GM19455 (cell line): ENCODE data around the gene ZC2HC1B.
"Not testable (repeated sequence)": the region's sequence is repeated elsewhere in the genome, so short reads cannot be mapped to it uniquely, and the experiment has no call there.

Experiments used
- ATAC-seq: cut with Tn5 transposase; IDR thresholded peaks from one replicate; pipeline ENCODE4 v1.9.1; 2021; ENCODE audit not compliant: unreplicated experiment

Gene ZC2HC1B

DNA sequence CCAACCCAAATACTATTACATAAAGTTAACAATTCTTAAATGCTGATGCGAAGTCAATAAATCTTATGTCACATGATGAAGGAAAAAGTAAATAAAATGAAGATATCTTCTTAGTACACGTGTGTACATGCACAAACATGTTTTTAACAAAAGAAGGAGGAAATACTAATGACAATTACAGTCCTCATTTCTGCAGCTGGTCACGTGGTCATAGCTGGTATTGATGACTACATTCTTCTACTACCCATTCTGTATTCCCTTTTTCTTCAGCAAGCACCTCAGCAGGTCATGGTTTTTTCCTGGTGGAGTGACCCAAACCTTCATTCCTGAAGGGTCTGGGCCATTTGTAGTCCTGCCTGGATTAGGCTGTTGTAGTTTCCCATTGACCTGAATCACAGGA, 4.5 kb downstream of the ZC2HC1B start:
- not testable (repeated sequence) for ATAC-seq

DNA sequence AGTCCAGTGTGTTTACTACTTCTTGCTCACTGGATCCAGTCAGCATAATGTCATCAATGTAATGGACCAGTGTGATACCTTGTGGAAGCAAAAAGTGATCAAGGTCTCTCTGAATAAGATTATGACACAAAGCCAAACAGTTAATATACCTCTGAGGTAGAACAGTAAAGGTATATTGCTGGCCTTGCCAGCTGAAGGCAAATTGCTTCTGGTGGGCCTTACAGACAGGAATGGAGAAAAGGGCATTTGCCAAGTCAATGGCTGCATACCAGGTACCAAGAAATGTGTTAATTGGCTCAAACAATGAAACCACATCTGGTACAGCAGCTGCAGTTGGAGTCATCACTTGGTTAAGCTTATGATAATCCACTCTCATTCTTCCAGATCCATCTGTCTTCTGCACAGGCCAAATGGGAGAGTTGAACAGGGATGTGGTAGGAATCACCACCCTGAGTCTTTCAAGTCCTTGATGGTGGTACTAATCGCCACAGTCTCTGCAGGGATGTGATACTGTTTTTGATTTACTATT, 7.0 kb downstream of the ZC2HC1B start:
- ATAC-seq, result not testable (repeated sequence)

DNA sequence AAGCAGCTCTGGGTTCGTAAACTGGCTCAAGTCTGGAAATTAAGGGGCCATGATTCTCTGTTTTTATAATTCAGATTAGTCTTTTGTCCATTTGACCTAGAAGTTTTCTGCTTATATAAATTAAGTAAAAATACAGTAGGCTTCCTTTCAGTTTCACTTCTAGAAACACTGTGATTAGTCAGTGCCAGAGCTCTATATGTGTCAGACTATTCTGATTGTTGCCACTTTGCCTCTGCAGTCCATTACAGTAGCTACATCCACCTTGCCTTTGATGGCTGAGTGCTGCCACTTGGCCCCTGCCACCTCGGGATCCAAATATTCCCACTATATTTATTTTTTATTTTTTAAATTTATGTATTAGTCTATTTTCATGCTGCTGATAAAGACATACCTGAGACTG, 7.9 kb downstream of the ZC2HC1B start:
- peak; percentile 88 for ATAC-seq

DNA sequence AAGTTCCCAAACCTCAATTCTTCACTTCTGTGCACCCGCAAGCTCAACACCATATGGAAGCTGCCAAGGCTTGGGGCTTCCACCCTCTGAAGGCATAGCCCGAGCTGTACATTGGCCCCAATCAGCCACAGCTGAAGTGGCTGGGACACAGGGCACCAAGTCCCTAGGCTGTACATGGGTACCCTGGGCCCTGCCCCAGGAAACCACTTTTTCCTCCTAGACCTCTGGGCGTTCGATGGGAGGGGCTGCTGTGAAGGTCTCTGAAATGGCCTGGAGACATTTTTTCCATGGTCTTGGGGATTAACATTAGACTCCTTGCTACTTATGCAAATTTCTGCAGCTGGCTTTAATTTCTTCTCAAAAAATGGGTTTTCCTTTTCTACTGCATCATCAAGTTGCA, 9.3 kb downstream of the ZC2HC1B start:
- ATAC-seq, result not testable (repeated sequence)

DNA sequence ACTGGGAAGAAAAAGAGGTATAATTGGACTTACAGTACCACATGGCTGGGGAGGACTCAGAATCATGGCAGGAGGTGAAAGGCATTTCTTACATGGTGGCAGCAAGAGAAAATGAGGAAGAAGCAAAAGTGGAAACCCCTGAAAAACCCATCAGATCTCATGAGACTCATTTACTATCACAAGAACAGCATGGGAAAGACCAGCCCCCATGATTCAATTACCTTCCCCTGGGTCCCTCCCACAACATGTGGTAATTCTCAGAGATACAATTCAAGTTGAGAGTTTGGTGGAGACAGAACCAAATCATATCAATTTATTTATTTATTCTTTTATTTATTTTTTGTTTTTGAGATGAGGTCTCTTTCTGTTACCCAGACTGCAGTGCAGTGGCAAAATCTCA, 10.2 kb downstream of the ZC2HC1B start:
- not testable (repeated sequence) for ATAC-seq

DNA sequence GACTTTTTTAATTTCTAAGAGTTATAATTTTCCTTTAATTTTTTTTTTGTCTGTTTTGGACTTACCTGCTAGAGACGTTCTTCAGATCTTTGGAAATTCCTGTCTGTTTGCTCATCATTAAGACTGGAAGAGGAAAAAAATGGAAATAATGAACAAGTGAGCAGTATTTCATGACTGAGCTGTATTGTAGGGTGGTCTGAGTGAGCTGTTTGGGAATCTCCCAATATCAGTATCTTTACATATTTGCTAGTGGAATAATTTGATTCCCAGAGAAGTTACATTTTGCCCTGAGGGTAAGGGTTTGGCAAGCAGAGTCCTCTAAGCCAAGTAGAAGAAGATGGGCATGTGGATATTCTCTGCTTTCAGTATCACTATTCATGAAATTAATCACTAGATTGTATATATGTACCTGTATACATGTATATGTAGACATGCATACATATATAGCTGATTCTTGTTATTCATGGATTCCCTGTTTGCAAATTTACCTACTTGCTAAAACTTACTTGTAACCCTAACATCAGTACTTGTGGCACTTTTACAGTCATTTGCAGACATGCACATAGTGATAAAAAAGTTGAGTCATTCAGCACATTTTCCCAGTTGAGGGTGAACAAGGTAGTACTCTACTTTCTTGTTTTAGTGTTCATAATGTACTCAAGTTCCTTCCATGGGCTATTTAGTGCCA, 13.5 kb downstream of the ZC2HC1B start:
- ATAC-seq, result no peak

DNA sequence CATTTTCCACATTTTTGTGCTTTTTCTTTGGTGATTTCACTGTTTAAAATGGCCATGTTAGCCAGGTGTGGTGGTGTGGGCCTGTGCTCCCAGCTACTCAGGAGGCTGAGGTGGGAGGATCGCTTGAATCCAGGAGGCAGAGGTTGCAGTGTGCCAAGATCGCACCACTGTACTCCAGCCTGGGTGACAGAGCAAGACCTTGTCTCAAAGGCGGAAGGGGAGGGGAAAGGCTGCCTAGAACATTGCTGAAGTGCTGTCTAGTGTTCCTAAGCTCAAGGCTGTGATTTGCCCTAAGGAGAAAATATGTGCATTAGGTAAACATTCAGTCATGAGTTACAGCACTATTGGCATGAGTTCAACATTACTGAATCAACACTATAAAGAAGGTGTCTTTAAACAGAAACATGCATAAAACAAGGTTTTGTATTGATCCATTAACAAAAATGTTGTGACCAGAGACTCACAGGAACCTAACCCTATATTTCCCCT, 14.0 kb downstream of the ZC2HC1B start:
- no peak for ATAC-seq

DNA sequence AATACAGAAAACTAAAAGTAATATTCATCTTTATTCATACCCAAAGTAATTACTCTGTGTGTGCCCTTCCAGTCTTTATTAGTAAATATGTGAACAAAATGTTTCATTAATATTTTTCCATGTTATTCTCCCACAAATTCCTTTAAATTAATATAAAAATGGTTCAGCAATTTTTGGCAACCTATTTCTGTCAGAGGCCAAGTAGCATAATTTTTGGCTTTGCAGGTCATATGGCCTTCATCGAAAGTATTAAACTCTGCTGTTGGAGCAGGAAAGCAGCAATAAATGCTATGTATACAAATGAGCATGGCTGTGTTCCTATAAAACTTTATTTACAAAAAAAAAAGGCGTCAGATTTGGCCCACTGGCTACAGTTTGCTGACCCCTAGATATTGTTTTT, 16.1 kb downstream of the ZC2HC1B start:
- ATAC-seq, result no peak

DNA sequence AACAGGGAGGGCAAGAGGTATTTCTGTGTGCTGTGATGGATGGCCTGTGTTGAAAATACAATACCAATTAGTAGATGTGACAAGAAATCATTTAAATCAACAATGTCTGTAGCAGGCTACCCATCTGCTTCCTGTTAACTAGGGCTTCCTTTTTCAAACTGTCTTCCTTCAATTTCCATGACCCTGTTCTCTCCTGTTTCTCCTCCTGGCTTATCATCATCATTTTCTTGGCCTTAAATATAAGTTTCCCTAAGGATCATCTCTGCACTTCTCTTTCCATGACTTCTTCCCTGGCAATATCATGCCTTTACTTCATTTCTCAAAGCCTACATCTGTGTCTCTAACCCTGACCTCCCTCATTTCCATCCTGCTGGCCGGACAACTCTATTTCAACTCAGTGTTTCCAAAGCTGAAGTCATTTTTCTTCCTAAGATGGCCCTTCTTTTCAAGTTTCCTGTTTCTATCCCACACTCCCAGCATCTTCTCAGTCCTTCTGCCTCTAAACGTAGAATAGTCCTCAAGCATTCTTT, 18.2 kb downstream of the ZC2HC1B start:
- no peak for ATAC-seq

DNA sequence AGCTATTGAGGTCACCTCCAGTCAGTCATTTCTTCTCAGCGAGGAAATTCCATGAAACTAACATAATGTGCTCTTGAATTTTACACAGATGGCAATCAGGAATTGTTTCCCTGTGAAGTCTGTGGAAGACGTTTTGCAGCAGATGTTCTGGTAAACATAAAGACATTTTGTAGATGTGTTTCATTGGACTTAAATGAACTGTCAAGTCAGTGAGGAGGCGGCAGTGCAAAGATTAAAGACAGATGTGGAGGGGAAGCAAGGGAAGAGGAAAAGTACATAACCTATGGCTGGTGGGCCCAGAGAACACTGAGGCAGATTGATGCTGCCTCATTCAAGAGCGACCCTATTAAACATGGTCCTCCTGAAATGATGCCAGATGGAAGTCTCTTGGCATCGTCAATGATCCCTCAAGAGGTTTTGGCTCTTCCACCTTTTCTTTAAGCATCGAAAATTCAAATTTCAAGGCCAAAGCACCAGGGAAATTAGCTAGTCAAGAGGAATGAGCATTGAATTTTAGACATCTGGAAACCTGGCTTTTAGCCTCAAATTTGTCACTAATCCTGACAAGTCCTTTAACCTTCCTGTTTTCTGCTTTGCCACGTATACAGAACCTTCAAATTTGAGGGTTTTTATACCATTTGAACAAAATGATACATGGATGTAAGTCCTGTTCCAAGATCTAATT, 20.1 kb downstream of the ZC2HC1B start:
- no peak for ATAC-seq

DNA sequence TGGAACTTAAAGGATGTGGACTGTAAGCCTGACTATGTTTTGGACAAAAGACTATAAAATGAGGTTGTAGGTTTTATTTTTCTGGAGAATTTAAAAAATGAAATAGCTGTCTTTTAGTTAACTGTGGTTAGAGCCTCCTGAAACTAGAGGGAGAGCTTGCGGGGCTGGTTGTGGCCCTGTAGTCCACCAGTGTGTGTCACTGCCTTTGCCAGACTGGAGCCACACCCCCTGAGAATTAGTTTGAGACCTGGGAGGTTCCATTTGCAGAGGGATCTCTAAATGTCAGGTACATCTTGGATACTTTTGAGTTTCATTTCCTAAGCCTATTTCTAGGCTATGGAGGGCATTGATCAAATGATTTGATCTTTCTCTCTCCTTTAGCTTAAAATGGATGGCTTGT, 20.8 kb downstream of the ZC2HC1B start:
- ATAC-seq, result no peak

DNA sequence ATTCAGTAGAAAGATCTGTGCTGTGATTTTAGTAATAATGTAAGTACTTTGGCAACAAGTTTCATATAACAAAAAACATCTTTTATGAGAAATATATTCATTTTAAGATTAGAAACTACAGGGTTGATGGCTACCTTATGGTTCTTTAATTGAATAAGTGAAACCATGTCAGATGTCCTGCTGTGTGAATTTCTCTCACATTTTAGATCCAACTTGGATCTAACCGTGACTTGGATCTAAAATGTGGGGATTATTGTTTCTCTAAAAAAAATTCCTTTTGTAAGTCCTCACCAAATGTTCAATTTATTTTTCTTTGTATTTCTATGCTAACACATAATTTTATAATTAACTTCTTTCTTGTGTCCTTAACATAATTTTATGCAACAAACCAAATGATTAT, 30.4 kb downstream of the ZC2HC1B start:
- ATAC-seq, result no peak

DNA sequence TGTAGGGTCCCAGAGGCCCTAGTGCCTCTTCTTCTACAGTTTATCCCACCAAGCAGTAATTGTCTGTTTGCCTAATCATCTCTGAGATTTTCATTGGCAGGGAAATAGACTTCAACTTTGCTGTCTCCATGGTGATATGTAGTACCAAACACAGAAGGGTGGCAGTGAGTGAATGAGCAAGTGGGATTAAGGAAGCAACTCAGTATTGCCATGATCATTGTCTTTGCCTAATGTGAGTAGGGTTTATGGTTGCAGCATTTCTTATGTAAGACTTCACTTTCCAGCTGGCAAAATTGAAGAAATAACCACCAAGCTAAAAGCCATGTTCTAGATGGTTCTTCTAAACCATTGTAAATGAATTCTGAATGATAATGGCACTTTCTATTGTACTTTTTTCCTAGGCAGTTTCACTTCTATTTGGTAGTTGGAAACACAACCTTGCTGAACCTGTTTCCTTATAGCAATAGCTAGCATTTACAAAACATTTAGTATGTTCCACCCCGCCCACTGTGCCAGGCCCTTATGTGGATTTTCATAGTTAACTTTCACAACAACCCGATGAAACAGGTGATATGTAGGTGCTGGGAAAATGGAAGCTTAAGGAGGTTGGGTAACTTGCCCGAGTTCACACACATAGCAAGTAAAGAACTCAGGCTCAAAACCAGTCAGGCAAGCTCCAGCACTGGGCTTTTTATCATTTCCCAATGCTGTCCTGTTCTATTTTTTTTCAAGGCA, 32.0 kb downstream of the ZC2HC1B start:
- ATAC-seq, result no peak

DNA sequence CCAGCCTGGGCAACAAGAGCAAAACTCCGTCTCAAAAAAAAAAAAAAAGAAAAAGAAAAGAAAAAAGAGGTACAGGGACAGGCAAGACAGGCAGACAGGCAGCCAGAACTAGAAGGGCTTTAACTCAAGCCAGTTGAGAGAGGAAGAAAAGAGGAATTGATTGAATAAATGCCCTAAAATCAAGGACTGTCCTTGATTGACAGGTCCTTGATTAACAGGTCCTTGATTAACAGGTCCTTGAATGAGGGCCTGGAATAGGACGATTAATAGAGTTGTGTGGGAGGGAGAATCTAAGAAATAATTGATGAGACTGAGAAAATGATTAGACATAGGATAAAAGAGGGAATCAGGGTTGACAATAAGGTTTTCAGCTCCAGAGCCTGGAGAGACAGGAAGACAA, 36.1 kb downstream of the ZC2HC1B start:
- ATAC-seq, result no peak

DNA sequence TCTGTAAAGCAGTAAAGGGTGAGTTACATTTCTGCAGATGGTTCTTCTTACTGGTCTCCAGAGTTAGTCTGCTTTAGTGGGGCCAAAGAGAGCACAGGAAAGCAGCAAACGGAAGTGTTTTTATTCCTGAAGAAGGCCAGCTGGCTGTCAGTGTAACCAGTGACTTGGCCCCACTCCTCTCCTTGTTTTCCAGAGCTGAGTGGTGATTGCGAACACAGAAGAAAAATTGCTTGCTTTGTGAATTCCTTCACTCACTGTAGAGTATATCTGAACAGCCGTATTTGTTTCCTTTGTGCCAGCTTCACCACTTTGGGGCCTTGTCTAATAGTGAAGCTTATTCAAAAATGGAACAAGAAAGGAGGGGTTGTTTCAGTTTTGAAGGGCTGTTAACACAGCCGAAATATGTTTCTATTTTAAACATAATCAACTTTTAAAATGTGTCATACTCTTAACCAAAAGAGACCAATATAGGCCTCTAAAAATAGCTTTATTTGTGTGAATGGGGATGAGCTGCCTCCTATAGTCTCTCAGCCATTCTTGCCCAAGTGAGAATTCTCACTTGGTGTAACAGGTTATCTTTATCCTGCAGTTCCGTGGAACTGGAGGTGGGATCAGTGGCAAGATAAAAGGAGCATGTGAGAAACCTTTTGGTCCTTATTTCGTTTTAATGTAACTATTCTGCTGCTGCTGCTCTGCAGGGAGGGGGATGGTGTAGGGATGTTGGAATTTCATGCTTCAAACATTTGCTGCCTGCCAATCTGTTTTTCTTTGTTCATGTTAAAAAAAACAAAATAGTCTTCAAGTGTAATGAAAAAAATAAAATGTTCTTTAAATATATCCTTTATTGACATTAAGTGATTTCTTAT, 37.8 kb downstream of the ZC2HC1B start:
- peak; percentile 97 for ATAC-seq

DNA sequence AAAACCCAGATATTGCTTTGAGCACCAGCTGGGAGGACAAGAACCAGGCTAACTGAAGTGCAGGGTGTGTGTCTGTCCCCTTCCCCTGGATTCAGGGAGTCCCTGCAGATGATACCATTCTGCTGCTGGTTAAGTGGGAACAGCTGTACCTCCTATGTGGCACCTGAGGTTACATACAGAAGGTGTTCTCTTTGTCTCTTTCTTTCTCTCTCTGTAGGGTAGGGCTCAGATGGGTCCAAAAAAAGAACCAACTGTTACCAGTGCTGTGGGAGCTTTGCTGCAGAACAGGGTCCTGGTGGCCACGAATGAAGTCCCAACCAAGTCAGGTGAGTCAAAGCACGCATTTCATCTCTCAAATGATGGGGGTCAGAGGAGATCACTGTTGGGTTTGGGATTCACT, 38.6 kb downstream of the ZC2HC1B start:
- no peak for ATAC-seq

DNA sequence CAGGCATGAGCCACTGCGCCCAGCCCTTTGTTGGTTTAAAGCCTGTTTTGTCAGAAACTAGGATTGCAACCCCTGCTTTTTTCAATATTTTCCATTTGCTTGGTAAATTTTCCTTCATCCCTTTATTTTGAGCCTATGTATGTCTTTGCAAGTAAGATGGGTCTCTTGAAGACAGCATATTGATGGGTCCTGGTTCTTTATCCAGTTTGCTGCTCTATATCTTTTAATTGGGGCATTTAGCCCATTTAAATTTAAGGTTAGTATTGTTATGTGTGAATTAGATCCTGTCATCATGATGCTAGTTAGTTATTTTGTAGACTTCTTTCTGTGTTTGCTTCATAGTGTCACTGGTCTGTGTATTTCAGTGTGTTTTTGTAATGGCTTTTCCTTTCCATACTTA, 46.8 kb downstream of the ZC2HC1B start:
- no peak for ATAC-seq

DNA sequence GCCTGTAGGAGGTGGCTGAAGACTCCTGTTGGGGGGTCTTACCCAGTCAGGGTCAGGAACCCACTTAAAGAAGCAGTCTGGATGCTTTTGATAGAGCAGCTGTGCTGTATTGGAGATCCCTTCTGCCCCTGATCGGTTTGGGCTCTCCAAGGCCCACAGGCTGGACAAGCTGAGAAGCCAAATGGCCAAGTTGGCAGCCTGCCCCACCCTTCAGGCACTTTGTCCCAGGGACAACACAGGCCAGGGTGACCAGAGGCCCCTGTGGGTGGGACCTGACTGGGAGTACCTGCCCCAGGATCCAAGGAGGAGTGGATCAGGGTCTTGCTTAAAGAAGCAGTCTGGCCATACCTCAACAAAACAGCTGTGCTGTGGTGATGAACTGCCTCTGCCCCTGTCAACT, 48.4 kb downstream of the ZC2HC1B start:
- ATAC-seq, result no peak

DNA sequence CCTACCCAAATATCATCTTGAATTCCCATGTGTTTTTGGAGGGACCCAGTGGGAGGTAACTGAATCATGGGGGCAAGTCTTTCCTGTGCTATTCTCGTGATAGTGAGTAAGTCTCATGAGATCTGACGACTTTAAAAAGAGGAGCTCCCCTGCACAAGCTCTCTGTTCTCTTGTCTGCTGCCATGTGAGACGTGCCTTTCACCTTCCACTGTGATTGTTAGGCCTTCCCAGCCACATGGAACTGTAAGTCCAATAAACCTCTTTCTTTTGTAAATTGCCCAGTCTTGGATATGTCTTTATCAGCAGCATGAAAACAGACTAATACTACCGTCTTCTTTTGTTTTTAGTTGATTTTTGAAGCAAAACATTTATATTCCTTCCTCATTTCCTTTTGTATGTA, 52.8 kb downstream of the ZC2HC1B start:
- not testable (repeated sequence) for ATAC-seq

DNA sequence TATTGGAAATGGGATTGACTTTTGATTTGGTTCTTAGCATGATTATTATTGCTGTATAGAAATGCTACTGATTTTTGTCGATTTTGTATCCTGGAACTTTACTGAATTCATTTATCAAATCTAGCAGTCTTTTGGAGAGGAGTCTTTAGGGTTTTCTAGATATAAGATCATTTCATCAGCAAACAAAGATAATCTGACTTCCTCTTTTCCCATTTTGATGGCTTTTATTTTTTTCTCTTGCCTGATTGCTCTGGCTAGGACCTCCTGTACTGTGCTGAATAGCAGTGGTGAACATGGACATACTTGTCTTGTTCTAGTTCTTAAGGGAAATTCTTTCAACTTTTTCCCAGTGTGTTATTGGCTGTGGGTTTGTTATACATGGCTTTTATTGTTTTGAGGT, 64.6 kb downstream of the ZC2HC1B start:
- no peak for ATAC-seq

DNA sequence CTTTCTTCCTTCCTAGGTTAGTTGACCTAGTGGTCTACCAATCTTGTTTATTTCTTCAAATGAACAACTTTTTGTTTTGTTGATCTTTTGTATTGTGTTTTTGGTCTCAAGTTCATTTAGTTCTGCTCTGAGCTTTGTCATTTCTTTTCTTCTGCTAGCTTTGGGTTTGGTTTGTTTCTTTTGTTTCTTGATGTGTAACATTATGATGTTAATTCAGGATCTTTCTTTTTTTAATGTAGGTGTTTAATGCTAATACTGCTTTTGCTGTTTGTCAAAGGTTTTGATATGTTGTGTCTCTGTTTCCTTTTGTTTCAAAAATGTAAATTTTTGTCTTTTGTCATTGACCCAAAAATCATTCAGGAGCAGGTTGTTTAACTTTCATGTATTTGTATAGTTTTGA, 65.7 kb downstream of the ZC2HC1B start:
- ATAC-seq, result no peak
